DOHH2 (cell line): ENCODE results near the gene TSC22D1.

Source experiments
- CTCF ChIP-seq: fragments of 200-600 bp; sonication (generic); IDR thresholded peaks from one replicate; pipeline ENCODE4 v1.5.1; 2014; ENCODE audit warnings: antibody characterized with exemption, mild to moderate bottlenecking, low read depth, low read length; ENCODE audit not compliant: poor library complexity, severe bottlenecking
- EZH2phosphoT487 ChIP-seq: fragments of 200-600 bp; sonication (generic); IDR thresholded peaks from 2 replicates; pipeline ENCODE4 v1.6.1; 2017; ENCODE audit warnings: borderline replicate concordance, mild to moderate bottlenecking, antibody characterized with exemption, low read length, moderate library complexity, mixed read lengths

- TF ChIP-seq CTCF (no peak), EZH2phosphoT487 (no peak)
Observed at GRCh38 chr13:44425041-44425814, 150.9 kb downstream of the TSC22D1 start.
